ENCODE data around the gene RAB38. TPM values are rescaled to one million over a fixed set of nuclear protein-coding genes. Genes with fewer than 3 reads are reported as not detected.

The RAB38 gene
- 10 to 100 TPM in 1 of 8 experiments, 1 to 10 TPM in 5, under 1 TPM in 1, not detected in 1; 0.81 to 16.6 (median 1.6) TPM for total RNA-seq

- H3K4me1 ChIP-seq (replicated peaks in 1 of 2), result no peaks in the 10 kb centered on the region
- peak; percentile 80 to 93 (median 86) for ATAC-seq (replicated peaks in 6 of 8)
- in situ Hi-C loops (cut with MboI; ENCODE audit: low pct_unique_long_range_greater_than_20kb in 2 of 9, low sequenced_read_pairs in 9 of 9, unreplicated experiment in 9 of 9), result no loop called here
- H3K27ac ChIP-seq, result no peak within 1 kb of the TSS
- H3K4me3 ChIP-seq, result peak within 1 kb of the TSS; percentile 24 to 47 (median 36)
- WGBS, 10 experiments, result 0 to 6% (median 0%) methylated on average over 1 to 9 of the region's 54 CpGs; no CpG with 5 or more reads in 1 of the 10 experiments
These were observed at the start of gene RAB38 for GRCh38 chr11:88174709-88175568. Gene RAB38, minus strand, starts transcription at chr11:88175443. Its CDS starts 59 bp downstream, at chr11:88175384.

GRCh38 chr11:88213406-88213805 is 38.2 kb upstream of the RAB38 start:
- in situ Hi-C loops (cut with MboI; ENCODE audit: low pct_unique_long_range_greater_than_20kb in 2 of 9, low sequenced_read_pairs in 9 of 9, unreplicated experiment in 9 of 9), result loop anchor here in 1 of 9 experiments (25.0 kb wide), 1 partner anchor 101 kb away; no protein-coding TSS in a partner anchor
- Histone ChIP-seq H3K4me3 (no peak overlapping the region), H3K27ac (no peak overlapping the region), H3K4me1 (replicated peaks in 1 of 2) (no peaks in the 10 kb centered on the region)
- ATAC-seq (replicated peaks in 6 of 8), result no peak

GRCh38 chr11:88212300-88212699 is 37.1 kb upstream of the RAB38 start:
- 0 to 83% (median 47%) methylated on average over 1 of the region's 1 CpG; no CpG with 5 or more reads in 6 of the 10 experiments for WGBS, 10 experiments
- in situ Hi-C loops (cut with MboI; ENCODE audit: low pct_unique_long_range_greater_than_20kb in 2 of 9, low sequenced_read_pairs in 9 of 9, unreplicated experiment in 9 of 9), result loop anchor here in 1 of 9 experiments (25.0 kb wide), 1 partner anchor 100 kb away; no protein-coding TSS in a partner anchor
- ATAC-seq (replicated peaks in 6 of 8), result peak in 3 of 8 experiments; percentile 90 to 97 (median 95)
- H3K4me1 ChIP-seq (replicated peaks in 1 of 2), result no peaks in the 10 kb centered on the region
- H3K27ac ChIP-seq, result no peak overlapping the region
- no peak overlapping the region for H3K4me3 ChIP-seq

- H3K4me1 ChIP-seq (replicated peaks in 1 of 2), result no peaks in the 10 kb centered on the region
- in situ Hi-C loops (cut with MboI; ENCODE audit: low pct_unique_long_range_greater_than_20kb in 2 of 9, low sequenced_read_pairs in 9 of 9, unreplicated experiment in 9 of 9), result loop anchor here in 1 of 9 experiments (25.0 kb wide), 1 partner anchor 96 kb away; no protein-coding TSS in a partner anchor
- no peak overlapping the region for H3K4me3 ChIP-seq
- H3K27ac ChIP-seq, result no peak overlapping the region
- WGBS, 10 experiments, result 48 to 100% (median 80%) methylated on average over 1 to 2 of the region's 2 CpGs
- ATAC-seq (replicated peaks in 6 of 8), result no peak
These were observed 33.5 kb upstream of the RAB38 start for GRCh38 chr11:88208745-88209144.

GRCh38 chr11:88206751-88207150 is 31.5 kb upstream of the RAB38 start:
- ATAC-seq (replicated peaks in 6 of 8), result peak in 2 of 8 experiments; percentile 91 to 93

GRCh38 chr11:88204353-88204752 is 29.1 kb upstream of the RAB38 start:
- Histone ChIP-seq H3K27ac (no peak overlapping the region), H3K4me3 (no peak overlapping the region), H3K4me1 (replicated peaks in 1 of 2) (no peaks in the 10 kb centered on the region)
- WGBS, 10 experiments, result 50 to 100% (median 95%) methylated on average over 1 to 3 of the region's 3 CpGs; no CpG with 5 or more reads in 2 of the 10 experiments
- ATAC-seq (replicated peaks in 6 of 8), result no peak
- in situ Hi-C loops (cut with MboI; ENCODE audit: low pct_unique_long_range_greater_than_20kb in 2 of 9, low sequenced_read_pairs in 9 of 9, unreplicated experiment in 9 of 9), result loop anchor here in 1 of 9 experiments (25.0 kb wide), 1 partner anchor 92 kb away; no protein-coding TSS in a partner anchor

More at GRCh38 chr11:88206751-88207150, 31.5 kb upstream of the RAB38 start:
- 0 to 50% (median 0%) methylated on average over 1 of the region's 1 CpG; no CpG with 5 or more reads in 4 of the 10 experiments for WGBS, 10 experiments
- Histone ChIP-seq H3K4me3 (no peak overlapping the region), H3K27ac (no peak overlapping the region), H3K4me1 (replicated peaks in 1 of 2) (no peaks in the 10 kb centered on the region)
- in situ Hi-C loops (cut with MboI; ENCODE audit: low pct_unique_long_range_greater_than_20kb in 2 of 9, low sequenced_read_pairs in 9 of 9, unreplicated experiment in 9 of 9), result loop anchor here in 1 of 9 experiments (25.0 kb wide), 1 partner anchor 94 kb away; no protein-coding TSS in a partner anchor

GRCh38 chr11:88203604-88204003 is 28.4 kb upstream of the RAB38 start:
- 40 to 100% (median 94%) methylated on average over 1 to 2 of the region's 2 CpGs; no CpG with 5 or more reads in 2 of the 10 experiments for WGBS, 10 experiments
- H3K4me1 ChIP-seq (replicated peaks in 1 of 2), result no peaks in the 10 kb centered on the region
- no peak overlapping the region for H3K27ac ChIP-seq
- no peak overlapping the region for H3K4me3 ChIP-seq
- in situ Hi-C loops (cut with MboI; ENCODE audit: low pct_unique_long_range_greater_than_20kb in 2 of 9, low sequenced_read_pairs in 9 of 9, unreplicated experiment in 9 of 9), result loop anchor here in 1 of 9 experiments (25.0 kb wide), 1 partner anchor 91 kb away; no protein-coding TSS in a partner anchor
- no peak for ATAC-seq (replicated peaks in 6 of 8)

- no peak for ATAC-seq (replicated peaks in 6 of 8)
- Histone ChIP-seq H3K4me3 (no peak overlapping the region), H3K27ac (no peak overlapping the region), H3K4me1 (replicated peaks in 1 of 2) (no peaks in the 10 kb centered on the region)
- 80 to 100% (median 100%) methylated on average over 1 of the region's 1 CpG; no CpG with 5 or more reads in 5 of the 10 experiments for WGBS, 10 experiments
- in situ Hi-C loops (cut with MboI; ENCODE audit: low pct_unique_long_range_greater_than_20kb in 2 of 9, low sequenced_read_pairs in 9 of 9, unreplicated experiment in 9 of 9), result loop anchor here in 1 of 9 experiments (25.0 kb wide), 1 partner anchor 90 kb away; no protein-coding TSS in a partner anchor
These were observed 27.3 kb upstream of the RAB38 start for GRCh38 chr11:88202498-88202897.

- in situ Hi-C loops (cut with MboI; ENCODE audit: low pct_unique_long_range_greater_than_20kb in 2 of 9, low sequenced_read_pairs in 9 of 9, unreplicated experiment in 9 of 9), result no loop called here
- Histone ChIP-seq H3K27ac (no peak overlapping the region), H3K4me1 (replicated peaks in 1 of 2) (no peaks in the 10 kb centered on the region), H3K4me3 (no peak overlapping the region)
- ATAC-seq (replicated peaks in 6 of 8), result no peak
These were observed 21.1 kb upstream of the RAB38 start for GRCh38 chr11:88196393-88196792.

GRCh38 chr11:88195908-88196307 is 20.7 kb upstream of the RAB38 start:
- Histone ChIP-seq H3K27ac (no peak overlapping the region), H3K4me3 (no peak overlapping the region), H3K4me1 (replicated peaks in 1 of 2) (no peaks in the 10 kb centered on the region)
- in situ Hi-C loops (cut with MboI; ENCODE audit: low pct_unique_long_range_greater_than_20kb in 2 of 9, low sequenced_read_pairs in 9 of 9, unreplicated experiment in 9 of 9), result no loop called here
- no peak for ATAC-seq (replicated peaks in 6 of 8)

GRCh38 chr11:88194990-88195389 is 19.7 kb upstream of the RAB38 start:
- no peak for ATAC-seq (replicated peaks in 6 of 8)
- in situ Hi-C loops (cut with MboI; ENCODE audit: low pct_unique_long_range_greater_than_20kb in 2 of 9, low sequenced_read_pairs in 9 of 9, unreplicated experiment in 9 of 9), result no loop called here
- WGBS, 10 experiments, result 0 to 80% (median 0%) methylated on average over 1 of the region's 1 CpG; no CpG with 5 or more reads in 2 of the 10 experiments
- H3K4me3 ChIP-seq, result no peak overlapping the region
- no peaks in the 10 kb centered on the region for H3K4me1 ChIP-seq (replicated peaks in 1 of 2)
- H3K27ac ChIP-seq, result no peak overlapping the region

GRCh38 chr11:88193278-88193677 is 18.0 kb upstream of the RAB38 start:
- Histone ChIP-seq H3K4me1 (replicated peaks in 1 of 2) (peaks cover 3 to 6% of the 10 kb centered on the region in 2 donors), H3K27ac (no peak overlapping the region), H3K4me3 (no peak overlapping the region)
- no peak for ATAC-seq (replicated peaks in 6 of 8)
- in situ Hi-C loops (cut with MboI; ENCODE audit: low pct_unique_long_range_greater_than_20kb in 2 of 9, low sequenced_read_pairs in 9 of 9, unreplicated experiment in 9 of 9), result no loop called here

- peak in 3 of 8 experiments; percentile 18 to 54 (median 30) for ATAC-seq (replicated peaks in 6 of 8)
- in situ Hi-C loops (cut with MboI; ENCODE audit: low pct_unique_long_range_greater_than_20kb in 2 of 9, low sequenced_read_pairs in 9 of 9, unreplicated experiment in 9 of 9), result no loop called here
- Histone ChIP-seq H3K27ac (no peak overlapping the region), H3K4me1 (replicated peaks in 1 of 2) (peaks cover 3 to 6% of the 10 kb centered on the region in 2 donors), H3K4me3 (no peak overlapping the region)
- WGBS, 10 experiments, result 0 to 27% (median 0%) methylated on average over 1 to 2 of the region's 2 CpGs
These were observed 13.7 kb upstream of the RAB38 start for GRCh38 chr11:88188932-88189253.

All from motor neuron (in vitro differentiated cells).